GM18502 (cell line): ENCODE data around the gene C6.

ENCODE experiments used
- ATAC-seq: cut with Tn5 transposase; IDR thresholded peaks from one replicate; pipeline ENCODE4 v1.9.1; 2021; ENCODE audit warnings: mild to moderate bottlenecking; ENCODE audit not compliant: unreplicated experiment, poor library complexity

Gene C6

GRCh38 chr5:41143131-41143901 lies 70.0 kb downstream of the C6 start:
- no peak for ATAC-seq

- no peak for ATAC-seq
Observed at GRCh38 chr5:41127967-41128690, 85.2 kb downstream of the C6 start.

- no peak for ATAC-seq
Observed at GRCh38 chr5:41122459-41122858, 90.9 kb downstream of the C6 start.

- no peak for ATAC-seq
Observed at GRCh38 chr5:41120600-41120999, 92.7 kb downstream of the C6 start.

- no peak for ATAC-seq
Observed at GRCh38 chr5:41118177-41118576, 95.2 kb downstream of the C6 start.

- no peak for ATAC-seq
Observed at GRCh38 chr5:41115281-41115680, 98.1 kb downstream of the C6 start.

GRCh38 chr5:41112486-41113455 lies 100.6 kb downstream of the C6 start:
- ATAC-seq: no peak

GRCh38 chr5:41109186-41109585 lies 104.1 kb downstream of the C6 start:
- ATAC-seq: no peak

GRCh38 chr5:41102341-41102740 lies 111.0 kb downstream of the C6 start:
- no peak for ATAC-seq

GRCh38 chr5:41097642-41098041 lies 115.7 kb downstream of the C6 start:
- ATAC-seq: no peak

- no peak for ATAC-seq
Observed at GRCh38 chr5:41095324-41096101, 117.8 kb downstream of the C6 start.

GRCh38 chr5:41094871-41095270 lies 118.5 kb downstream of the C6 start:
- no peak for ATAC-seq

GRCh38 chr5:41093803-41094202 lies 119.5 kb downstream of the C6 start:
- ATAC-seq: no peak
